Upper lobe of left lung (tissue), 4 donors: Measurements from ENCODE around the gene MAST4.

Source experiments
- CTCF ChIP-seq, 6 experiments: fragments of 450-650 bp in 4 of 6; fragments of 200-600 bp in 2 of 6; sonication (generic) in 2 of 6; IDR thresholded peaks; one replicate each; pipeline ENCODE4 v1.5.1; 2016 to 2019; ENCODE audit warnings: antibody characterized with exemption in 6 of 6
- POLR2A ChIP-seq, 4 donors: fragments of 450-650 bp; IDR thresholded peaks; one replicate each; pipeline ENCODE4 v1.5.1; 2016 to 2017; ENCODE audit warnings: antibody characterized with exemption in 4 of 4, mild to moderate bottlenecking in 2 of 4

DNA sequence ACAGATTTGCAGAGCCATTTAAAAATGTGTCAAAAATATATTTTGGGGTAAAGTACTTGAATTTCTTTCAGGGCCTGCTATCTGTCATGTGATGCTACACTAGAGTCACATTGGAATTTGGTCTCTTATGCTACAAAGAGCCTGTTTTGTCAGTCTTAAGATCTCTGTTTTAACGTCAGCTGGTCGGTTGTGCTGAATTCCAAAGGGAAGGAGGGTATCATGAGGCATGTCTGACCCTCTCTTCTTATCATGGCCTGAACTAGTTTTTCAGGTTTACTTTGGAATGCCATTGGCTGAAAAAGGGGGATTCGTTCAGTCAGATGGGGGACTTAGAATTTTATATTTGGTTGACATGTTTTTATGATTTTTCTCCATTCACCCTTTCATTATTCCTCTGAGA lies 309.8 kb downstream of the MAST4 start:
- no peak for TF ChIP-seq CTCF (IDR thresholded peaks at IDR 0.05)
- TF ChIP-seq POLR2A (IDR thresholded peaks at IDR 0.05), result no peak
